ENCODE data around the gene PRKCH.
A peak's percentile ranks its signal among the peaks of the same experiment; 100 is the strongest.
"Not testable (repeated sequence)": the region's sequence is repeated elsewhere in the genome, so short reads cannot be mapped to it uniquely, and the experiment has no call there.

The PRKCH gene

GRCh38 chr14:61519735-61520134, 198.4 kb downstream of the PRKCH start:
- no peak for DNase-seq

- DNase-seq: no peak
Measured at GRCh38 chr14:61520576-61520975, 199.2 kb downstream of the PRKCH start.

- DNase-seq: no peak
Measured at GRCh38 chr14:61521773-61522172, 200.4 kb downstream of the PRKCH start.

GRCh38 chr14:61523751-61524150, 202.4 kb downstream of the PRKCH start:
- DNase-seq: no peak

GRCh38 chr14:61524211-61524806, 202.9 kb downstream of the PRKCH start:
- DNase-seq: peak; percentile 49

GRCh38 chr14:61524936-61525292, 203.5 kb downstream of the PRKCH start:
- DNase-seq: no peak

- DNase-seq: no peak
Measured at GRCh38 chr14:61525293-61526011, 204.1 kb downstream of the PRKCH start.

- DNase-seq: no peak
Measured at GRCh38 chr14:61526405-61527312, 205.3 kb downstream of the PRKCH start.

GRCh38 chr14:61527325-61528100, 206.1 kb downstream of the PRKCH start:
- DNase-seq: no peak

- no peak for DNase-seq
Measured at GRCh38 chr14:61528591-61529021, 207.2 kb downstream of the PRKCH start.

- not testable (repeated sequence) for DNase-seq
Measured at GRCh38 chr14:61529360-61529759, 208.0 kb downstream of the PRKCH start.

GRCh38 chr14:61530296-61530695, 208.9 kb downstream of the PRKCH start:
- DNase-seq: no peak

GRCh38 chr14:61530896-61531295, 209.5 kb downstream of the PRKCH start:
- no peak for DNase-seq

GRCh38 chr14:61531465-61532122, 210.2 kb downstream of the PRKCH start:
- no peak for DNase-seq

GRCh38 chr14:61532123-61532505, 210.7 kb downstream of the PRKCH start:
- no peak for DNase-seq

- no peak for DNase-seq
Measured at GRCh38 chr14:61532763-61533162, 211.4 kb downstream of the PRKCH start.

- no peak for DNase-seq
Measured at GRCh38 chr14:61533513-61534255, 212.3 kb downstream of the PRKCH start.

- DNase-seq: no peak
Measured at GRCh38 chr14:61535032-61535431, 213.7 kb downstream of the PRKCH start.

GRCh38 chr14:61535458-61535857, 214.1 kb downstream of the PRKCH start:
- DNase-seq: no peak

GRCh38 chr14:61536661-61537562, 215.5 kb downstream of the PRKCH start:
- no peak for DNase-seq

Data from NCI-H774 (cell line).